Common myeloid progenitor, CD34-positive (primary cell): ENCODE data around the gene DUSP19.

Experiments used
- CTCF ChIA-PET: fragments of 350-600 bp; sonication (Branson Sonifier 250); formaldehyde crosslinking; loops from one replicate; lab custom pipeline; 2021; ENCODE audit warnings: antibody characterized with exemption; lab: Charles Lee
- POLR2A ChIA-PET: fragments of 350-600 bp; sonication (Branson Sonifier 250); formaldehyde crosslinking; loops from one replicate; lab custom pipeline; 2021; ENCODE audit warnings: antibody characterized with exemption; lab: Charles Lee
- DNase-seq, 3 donors: peaks; one replicate each; pipeline versions ENCODE4 v3.0.0 to v3.0.0-alpha.2; 2013
- H3K27ac ChIP-seq, 2 experiments: 1 replicate in 1 of 2; 2 replicates in 1 of 2; pipeline ENCODE4 v1.7.0; 2013; ENCODE audit warnings: inconsistent platforms in 2 of 2, low read length in 2 of 2, mild to moderate bottlenecking in 2 of 2, low read depth in 1 of 2, moderate library complexity in 1 of 2; ENCODE audit not compliant: severe bottlenecking in 2 of 2, insufficient read depth in 1 of 2, poor library complexity in 1 of 2
- H3K27me3 ChIP-seq, 5 experiments: replicated peaks in 2 of 5; 1 replicate in 3 of 5; 2 replicates in 2 of 5; pipeline versions ENCODE4 v1.6.1 to v1.7.0; 2013; ENCODE audit warnings: low read length in 4 of 5, mild to moderate bottlenecking in 2 of 5, moderate library complexity in 2 of 5, inconsistent platforms in 1 of 5; ENCODE audit not compliant: insufficient read depth in 5 of 5, control insufficient read depth in 4 of 5
- H3K36me3 ChIP-seq, 4 experiments: 1 replicate in 2 of 4; 2 replicates in 2 of 4; pipeline versions ENCODE4 v1.6.1 to v1.7.0; 2013; ENCODE audit warnings: low read length in 3 of 4, control low read depth in 1 of 4, mild to moderate bottlenecking in 1 of 4; ENCODE audit not compliant: control insufficient read depth in 4 of 4, insufficient read depth in 4 of 4
- H3K4me1 ChIP-seq, 4 experiments: 1 replicate in 3 of 4; 2 replicates in 1 of 4; pipeline versions ENCODE4 v1.6.1 to v1.7.1; 2013; ENCODE audit warnings: low read length in 3 of 4, mild to moderate bottlenecking in 3 of 4, control low read depth in 1 of 4, inconsistent platforms in 1 of 4, moderate library complexity in 1 of 4; ENCODE audit not compliant: control insufficient read depth in 4 of 4, insufficient read depth in 4 of 4; ENCODE audit errors: control extremely low read depth in 1 of 4
- H3K4me3 ChIP-seq, 7 experiments: 1 replicate in 4 of 7; 2 replicates in 3 of 7; pipeline versions ENCODE4 v1.5.1 to v1.7.0; 2013; ENCODE audit warnings: mild to moderate bottlenecking in 7 of 7, low read length in 6 of 7, moderate library complexity in 6 of 7, inconsistent platforms in 2 of 7, low read depth in 2 of 7, control low read depth in 1 of 7; ENCODE audit not compliant: insufficient read depth in 4 of 7, control insufficient read depth in 1 of 7; ENCODE audit errors: extremely low read depth in 1 of 7
- H3K9me3 ChIP-seq, 5 experiments: 1 replicate in 4 of 5; 2 replicates in 1 of 5; pipeline versions ENCODE4 v1.6.1 to v1.7.1; 2013; ENCODE audit warnings: low read length in 4 of 5, mild to moderate bottlenecking in 2 of 5, inconsistent platforms in 1 of 5, low read depth in 1 of 5, moderate library complexity in 1 of 5; ENCODE audit not compliant: control insufficient read depth in 4 of 5, insufficient read depth in 2 of 5; ENCODE audit errors: control extremely low read depth in 1 of 5
- WGBS: methylation state at CpG from one replicate; pipeline ENCODE4 v1.1.5; 2013; ENCODE audit not compliant: insufficient coverage; 5-methylcytosine and 5-hydroxymethylcytosine counted together

Gene DUSP19

DNA sequence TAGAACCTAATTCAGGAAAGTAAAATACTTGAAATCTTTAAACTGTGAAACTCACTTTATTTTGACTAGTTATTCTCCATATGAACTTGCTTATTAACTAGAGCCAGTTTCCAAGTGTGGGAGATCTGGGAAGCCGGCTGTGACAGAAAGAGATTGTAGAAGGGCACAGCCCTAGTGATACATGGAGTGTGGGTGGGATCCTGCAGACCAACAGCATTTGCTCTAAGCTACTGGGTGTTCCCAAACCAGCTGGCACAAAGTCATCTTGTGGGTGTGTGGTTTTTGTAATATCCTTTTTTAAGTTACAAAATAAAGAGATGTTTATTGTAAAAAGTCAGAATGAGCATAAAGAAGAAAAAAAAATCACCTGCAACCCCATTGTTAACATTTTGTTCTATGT, 3.4 kb downstream of the DUSP19 start:
- Histone ChIP-seq H3K9me3 (no peaks in the 10 kb centered on the region), H3K27ac (no peak overlapping the region), H3K27me3 (no peaks in the 10 kb centered on the region), H3K4me3 (no peak overlapping the region), H3K36me3 (no peaks in the 10 kb centered on the region), H3K4me1 (peaks cover 0 to 19% (median 5%) of the 10 kb centered on the region in 4 experiments)
- ChIA-PET POLR2A (no interaction called here), CTCF (no interaction called here)
- no CpG with 5 or more reads among the region's 1 CpG for WGBS
- DNase-seq = peak in 2 of 3 donors; percentile 25 to 29

DNA sequence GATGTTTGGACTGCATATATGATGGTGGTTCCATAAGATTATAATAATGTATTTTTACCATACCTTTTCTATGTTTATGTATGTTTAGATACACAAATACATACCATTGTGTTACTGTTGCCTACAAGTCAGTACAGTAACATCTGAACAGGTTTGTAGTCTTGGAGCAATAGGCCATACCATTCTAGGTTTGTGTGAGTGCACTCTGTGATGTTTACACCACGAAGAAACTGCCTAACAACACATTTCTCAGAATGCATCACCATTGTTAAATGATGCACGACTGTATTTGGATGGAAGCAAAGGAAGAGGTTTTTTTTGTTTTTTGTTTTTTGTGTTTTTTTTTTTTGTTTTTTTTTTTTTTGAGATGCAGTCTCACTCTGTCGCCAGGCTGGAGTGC, 9.5 kb downstream of the DUSP19 start:
- no peaks in the 10 kb centered on the region for H3K4me1 ChIP-seq
- no peak overlapping the region for H3K4me3 ChIP-seq
- 100% methylated on average over 2 of the region's 3 CpGs for WGBS
- H3K27me3 ChIP-seq = no peaks in the 10 kb centered on the region
- H3K27ac ChIP-seq = no peak overlapping the region
- no peaks in the 10 kb centered on the region for H3K9me3 ChIP-seq
- ChIA-PET CTCF (no interaction called here), POLR2A (interaction anchor here (1.3 kb wide), 1 partner anchor 9 kb away, joined by 4 read pairs; no protein-coding TSS in a partner anchor)
- DNase-seq = no peak
- H3K36me3 ChIP-seq = peaks cover 0 to 8% (median 1%) of the 10 kb centered on the region in 4 experiments

- Histone ChIP-seq H3K4me1 (no peaks in the 10 kb centered on the region), H3K9me3 (no peaks in the 10 kb centered on the region), H3K27me3 (no peaks in the 10 kb centered on the region), H3K4me3 (no peak overlapping the region), H3K27ac (no peak overlapping the region), H3K36me3 (peaks cover 0 to 8% (median 1%) of the 10 kb centered on the region in 4 experiments)
- WGBS = 100% methylated on average over 2 of the region's 6 CpGs
- ChIA-PET POLR2A (interaction anchor here (1.3 kb wide), 1 partner anchor 10 kb away, joined by 4 read pairs; no protein-coding TSS in a partner anchor), CTCF (interaction anchor here (0.7 kb wide), 1 partner anchor 550 kb away, joined by 3 read pairs; no protein-coding TSS in a partner anchor)
- no peak for DNase-seq
Measured at GRCh38 chr2:183089192-183089851, 10.8 kb downstream of the DUSP19 start.

- ChIA-PET POLR2A (no interaction called here), CTCF (no interaction called here)
- Histone ChIP-seq H3K27ac (no peak overlapping the region), H3K36me3 (peaks cover 0 to 8% (median 3%) of the 10 kb centered on the region in 4 experiments), H3K4me3 (no peak overlapping the region), H3K9me3 (no peaks in the 10 kb centered on the region), H3K27me3 (no peaks in the 10 kb centered on the region), H3K4me1 (no peaks in the 10 kb centered on the region)
- no peak for DNase-seq
- WGBS = 100% methylated on average over 5 of the region's 7 CpGs
Measured at GRCh38 chr2:183091318-183091953, 12.9 kb downstream of the DUSP19 start.

DNA sequence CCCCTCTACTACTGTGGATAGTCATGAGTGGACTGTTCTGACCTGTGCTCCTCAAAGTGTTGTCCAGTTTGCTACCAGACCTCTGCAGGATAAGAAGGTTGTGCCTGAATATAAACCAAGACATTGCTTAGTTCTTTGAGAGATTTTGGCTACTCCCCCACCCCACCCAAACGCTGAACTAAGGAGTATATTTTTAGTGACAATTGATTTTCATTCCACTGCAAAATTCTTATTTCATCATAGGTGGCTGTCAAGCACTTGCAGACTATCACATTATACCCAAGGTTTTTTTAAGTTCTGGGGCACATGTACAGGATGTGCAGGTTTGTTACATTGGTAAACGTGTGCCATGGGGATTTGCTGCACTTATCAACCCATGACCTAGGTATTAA, 13.4 kb downstream of the DUSP19 start:
- WGBS = no CpG with 5 or more reads among the region's 2 CpGs
- no peak for DNase-seq
- Histone ChIP-seq H3K4me1 (no peaks in the 10 kb centered on the region), H3K36me3 (peaks cover 0 to 8% (median 3%) of the 10 kb centered on the region in 4 experiments), H3K4me3 (no peak overlapping the region), H3K27me3 (no peaks in the 10 kb centered on the region), H3K9me3 (no peaks in the 10 kb centered on the region), H3K27ac (no peak overlapping the region)
- ChIA-PET CTCF (no interaction called here), POLR2A (no interaction called here)

- H3K27ac ChIP-seq = no peak overlapping the region
- H3K4me1 ChIP-seq = no peaks in the 10 kb centered on the region
- DNase-seq = no peak
- H3K36me3 ChIP-seq = peaks cover 0 to 3% (median 1%) of the 10 kb centered on the region in 4 experiments
- H3K4me3 ChIP-seq = no peak overlapping the region
- no CpG with 5 or more reads among the region's 2 CpGs for WGBS
- H3K27me3 ChIP-seq = no peaks in the 10 kb centered on the region
- H3K9me3 ChIP-seq = no peaks in the 10 kb centered on the region
- ChIA-PET CTCF (interaction anchor here (1.8 kb wide), 1 partner anchor 427 kb away, joined by 4 read pairs; no protein-coding TSS in a partner anchor), POLR2A (no interaction called here)
Measured at GRCh38 chr2:183093857-183094657, 15.5 kb downstream of the DUSP19 start.
